ENCODE results near the gene TPSG1.

TPSG1 gene

DNA sequence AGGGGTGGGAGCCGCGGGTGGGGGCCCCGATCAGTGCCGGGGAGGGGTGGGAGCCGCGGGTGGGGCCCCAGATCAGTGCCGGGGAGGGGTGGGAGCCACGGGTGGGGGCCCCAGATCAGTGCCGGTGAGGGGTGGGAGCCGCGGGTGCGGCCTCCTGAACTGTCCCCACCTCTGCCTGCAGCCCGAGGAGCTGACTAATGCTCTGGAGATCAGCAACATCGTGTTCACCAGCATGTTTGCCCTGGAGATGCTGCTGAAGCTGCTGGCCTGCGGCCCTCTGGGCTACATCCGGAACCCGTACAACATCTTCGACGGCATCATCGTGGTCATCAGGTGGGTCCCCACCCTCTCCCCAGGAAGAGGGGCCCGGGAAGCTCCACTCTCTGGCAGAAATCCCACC, 20.1 kb downstream of the TPSG1 start:
- no peak for DNase-seq (ENCODE audit: low read depth in 1 of 2, low spot score in 1 of 2)
- Histone ChIP-seq H3K27ac (replicated peaks) (no peak overlapping the region), H3K27me3 (ENCODE audit: insufficient read depth, poor library complexity, severe bottlenecking) (no peaks in the 10 kb centered on the region), H3K4me3 (replicated peaks; ENCODE audit: insufficient read depth, low read length) (no peak overlapping the region)
- TF ChIP-seq POLR2AphosphoS5 (IDR thresholded peaks at IDR 0.05; ENCODE audit: low read depth) (no peak), CTCF (IDR thresholded peaks at IDR 0.05; ENCODE audit: insufficient read depth, low read length) (no peak), GABPA (IDR thresholded peaks at IDR 0.05; ENCODE audit: low read depth) (no peak), REST (IDR thresholded peaks at IDR 0.05; ENCODE audit: insufficient replicate concordance, low read depth) (no peak), SPI1 (IDR thresholded peaks at IDR 0.05; ENCODE audit: borderline replicate concordance, low read depth) (no peak)

GRCh38 chr16:1202274-1202673, 22.8 kb downstream of the TPSG1 start:
- no peak overlapping the region for H3K4me3 ChIP-seq (replicated peaks; ENCODE audit: insufficient read depth, low read length)
- no peak overlapping the region for H3K27ac ChIP-seq (replicated peaks)
- no peak for TF ChIP-seq SPI1 (IDR thresholded peaks at IDR 0.05; ENCODE audit: borderline replicate concordance, low read depth)
- TF ChIP-seq POLR2AphosphoS5 (IDR thresholded peaks at IDR 0.05; ENCODE audit: low read depth) = no peak
- no peak for TF ChIP-seq REST (IDR thresholded peaks at IDR 0.05; ENCODE audit: insufficient replicate concordance, low read depth)
- TF ChIP-seq CTCF (IDR thresholded peaks at IDR 0.05; ENCODE audit: insufficient read depth, low read length) = no peak
- TF ChIP-seq GABPA (IDR thresholded peaks at IDR 0.05; ENCODE audit: low read depth) = no peak
- no peak for DNase-seq (ENCODE audit: low read depth in 1 of 2, low spot score in 1 of 2)
- no peaks in the 10 kb centered on the region for H3K27me3 ChIP-seq (ENCODE audit: insufficient read depth, poor library complexity, severe bottlenecking)

DNA sequence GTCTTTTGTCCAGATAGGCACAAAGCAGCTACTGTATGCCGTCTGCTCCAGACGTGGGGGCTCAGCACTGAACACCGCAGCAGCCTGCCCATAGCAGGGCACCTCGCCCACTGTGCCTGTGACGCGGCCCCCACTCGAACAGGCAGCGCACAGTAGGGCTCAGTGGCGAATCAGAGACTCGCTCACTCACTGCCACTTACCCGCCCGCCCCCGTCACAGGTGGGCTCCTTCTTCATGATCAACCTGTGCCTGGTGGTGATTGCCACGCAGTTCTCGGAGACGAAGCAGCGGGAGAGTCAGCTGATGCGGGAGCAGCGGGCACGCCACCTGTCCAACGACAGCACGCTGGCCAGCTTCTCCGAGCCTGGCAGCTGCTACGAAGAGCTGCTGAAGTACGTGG, 23.6 kb downstream of the TPSG1 start:
- Histone ChIP-seq H3K27me3 (ENCODE audit: insufficient read depth, poor library complexity, severe bottlenecking) (no peaks in the 10 kb centered on the region), H3K27ac (replicated peaks) (no peak overlapping the region), H3K4me3 (replicated peaks; ENCODE audit: insufficient read depth, low read length) (no peak overlapping the region)
- TF ChIP-seq GABPA (IDR thresholded peaks at IDR 0.05; ENCODE audit: low read depth) = no peak
- no peak for TF ChIP-seq POLR2AphosphoS5 (IDR thresholded peaks at IDR 0.05; ENCODE audit: low read depth)
- no peak for TF ChIP-seq SPI1 (IDR thresholded peaks at IDR 0.05; ENCODE audit: borderline replicate concordance, low read depth)
- no peak for TF ChIP-seq CTCF (IDR thresholded peaks at IDR 0.05; ENCODE audit: insufficient read depth, low read length)
- TF ChIP-seq REST (IDR thresholded peaks at IDR 0.05; ENCODE audit: insufficient replicate concordance, low read depth) = no peak
- DNase-seq (ENCODE audit: low read depth in 1 of 2, low spot score in 1 of 2) = no peak

All from HL-60 (cell line).